SK-N-SH (cell line): ENCODE measurements around the gene ZNF438. TPM values are rescaled to one million over a fixed set of nuclear protein-coding genes. Genes with fewer than 3 reads are reported as not detected.

Source experiments
- CTCF ChIA-PET: fragments of 300-600, 350-600 bp; formaldehyde crosslinking; extraction: SDS; loops from one replicate; lab custom pipeline; 2021; lab: Yijun Ruan, JAX
- POLR2A ChIA-PET: fragments of 350-600 bp; sonication (Branson Sonifier 250); formaldehyde crosslinking; extraction: SDS; loops from one replicate; lab custom pipeline; 2020; ENCODE audit warnings: antibody characterized with exemption, inconsistent platforms; lab: Yijun Ruan, JAX
- DNase-seq: peaks from one replicate; pipeline ENCODE4 v3.0.0; 2012
- H2AFZ ChIP-seq: fragments of 200-600 bp; sonication (generic); 2 replicates; pipeline ENCODE4 v1.8.1; 2016; ENCODE audit warnings: antibody characterized with exemption, mild to moderate bottlenecking, low read depth
- H3F3A ChIP-seq: fragments of 200-600 bp; sonication (generic); replicated peaks from 2 replicates; pipeline ENCODE3; 2016; ENCODE audit warnings: antibody characterized with exemption, mild to moderate bottlenecking; ENCODE audit not compliant: insufficient read depth
- H3K27ac ChIP-seq, 2 experiments: fragments of 200-500 bp in 1 of 2; fragments of 200-600 bp in 1 of 2; sonication (Bioruptor generic) in 1 of 2; sonication (generic), shearing (Covaris generic) in 1 of 2; 2 replicates each; pipeline versions ENCODE4 v1.5.1 to v1.6.1; 2014 to 2016; ENCODE audit warnings: low read depth in 2 of 2, inconsistent platforms in 1 of 2, low read length in 1 of 2, mild to moderate bottlenecking in 1 of 2, mixed read lengths in 1 of 2
- H3K27me3 ChIP-seq: fragments of 200-600 bp; sonication (generic), shearing (Covaris generic); 2 replicates; pipeline ENCODE4 v1.6.1; 2016; ENCODE audit warnings: mixed run types; ENCODE audit not compliant: insufficient read depth
- H3K36me3 ChIP-seq, 2 experiments: fragments of 200-500 bp in 1 of 2; fragments of 200-600 bp in 1 of 2; sonication (Bioruptor generic) in 1 of 2; sonication (generic) in 1 of 2; replicated peaks in 1 of 2; 2 replicates each; pipeline versions ENCODE3 to v1.5.1; 2014 to 2016; ENCODE audit warnings: low read length in 1 of 2, mild to moderate bottlenecking in 1 of 2; ENCODE audit not compliant: insufficient read depth in 2 of 2, control insufficient read depth in 1 of 2
- H3K4me1 ChIP-seq, 2 experiments: fragments of 200-500 bp in 1 of 2; fragments of 200-600 bp in 1 of 2; sonication (Bioruptor generic) in 1 of 2; sonication (generic), shearing (Covaris generic) in 1 of 2; 2 replicates each; pipeline versions ENCODE4 v1.5.1 to v1.6.1; 2014 to 2016; ENCODE audit warnings: low read depth in 1 of 2, low read length in 1 of 2, mixed run types in 1 of 2; ENCODE audit not compliant: insufficient read depth in 2 of 2, control insufficient read depth in 1 of 2
- H3K4me2 ChIP-seq: fragments of 200-600 bp; sonication (generic), shearing (Covaris generic); 2 replicates; pipeline ENCODE4 v1.6.1; 2017; ENCODE audit warnings: mixed run types
- H3K4me3 ChIP-seq, 2 experiments: fragments of 200-500 bp in 1 of 2; fragments of 200-600 bp in 1 of 2; sonication (Bioruptor generic) in 1 of 2; sonication (generic), shearing (Covaris generic) in 1 of 2; 2 replicates each; pipeline versions ENCODE4 v1.5.1 to v1.8.1; 2014 to 2016; ENCODE audit warnings: low read depth in 2 of 2, inconsistent platforms in 1 of 2, low read length in 1 of 2, mild to moderate bottlenecking in 1 of 2, mixed read lengths in 1 of 2, moderate library complexity in 1 of 2
- H3K79me2 ChIP-seq: fragments of 200-600 bp; sonication (generic); 2 replicates; pipeline ENCODE4 v1.8.1; 2017; ENCODE audit warnings: mild to moderate bottlenecking; ENCODE audit not compliant: insufficient read depth
- H3K9ac ChIP-seq: fragments of 200-600 bp; sonication (generic); 2 replicates; pipeline ENCODE4 v1.6.1; 2017; ENCODE audit warnings: mixed run types
- H3K9me2 ChIP-seq: fragments of 200-600 bp; sonication (generic); 2 replicates; pipeline ENCODE4 v1.6.1; 2017; ENCODE audit warnings: mixed run types
- H3K9me3 ChIP-seq: fragments of 200-600 bp; sonication (generic); 2 replicates; pipeline ENCODE4 v1.6.1; 2017; ENCODE audit warnings: mixed run types, mild to moderate bottlenecking, moderate library complexity
- H4K20me1 ChIP-seq: fragments of 200-600 bp; sonication (generic); 2 replicates; pipeline ENCODE4 v1.6.1; 2017; ENCODE audit warnings: mild to moderate bottlenecking, mixed run types; ENCODE audit not compliant: insufficient read depth
- EZH2phosphoT487 ChIP-seq: fragments of 200-600 bp; sonication (generic); IDR thresholded peaks from 2 replicates; pipeline ENCODE4 v1.6.1; 2017; ENCODE audit warnings: low read depth, mixed run types, mild to moderate bottlenecking, antibody characterized with exemption, moderate library complexity, borderline replicate concordance
- FOSL2 ChIP-seq: IDR thresholded peaks from 2 replicates; pipeline ENCODE4 v1.4.0; 2012; ENCODE audit warnings: low read depth, mild to moderate bottlenecking, moderate library complexity, borderline replicate concordance
- FOXM1 ChIP-seq: IDR thresholded peaks from 2 replicates; pipeline ENCODE4 v1.4.0; 2012; ENCODE audit warnings: low read depth, mild to moderate bottlenecking
- GATA2 ChIP-seq: sonication (generic); formaldehyde crosslinking; IDR thresholded peaks from 2 replicates; pipeline ENCODE4 v1.5.0; 2020; ENCODE audit warnings: mild to moderate bottlenecking, missing genetic modification reagents
- NFIC ChIP-seq: IDR thresholded peaks from 2 replicates; pipeline ENCODE4 v1.4.0; 2012; ENCODE audit warnings: borderline replicate concordance
- RAD21 ChIP-seq: IDR thresholded peaks from 2 replicates; pipeline ENCODE4 v1.6.1; 2012; ENCODE audit warnings: mild to moderate bottlenecking, low read length
- RXRA ChIP-seq: IDR thresholded peaks from 2 replicates; pipeline ENCODE4 v1.4.0; 2012; ENCODE audit warnings: low read depth, mild to moderate bottlenecking, borderline replicate concordance
- SIN3A ChIP-seq: IDR thresholded peaks from 2 replicates; pipeline ENCODE4 v1.6.1; 2012; ENCODE audit warnings: low read depth, mild to moderate bottlenecking, low read length, moderate library complexity, borderline replicate concordance
- TEAD4 ChIP-seq: IDR thresholded peaks from 2 replicates; pipeline ENCODE4 v1.4.0; 2012; ENCODE audit warnings: mild to moderate bottlenecking, borderline replicate concordance; ENCODE audit not compliant: insufficient read depth
- YY1 ChIP-seq: IDR thresholded peaks from 2 replicates; pipeline ENCODE4 v1.4.0; 2012; ENCODE audit warnings: low read depth, mild to moderate bottlenecking
- WGBS: methylation state at CpG from one replicate; pipeline ENCODE4 v1.1.6; 2017; ENCODE audit warnings: low lambda C conversion rate; 5-methylcytosine and 5-hydroxymethylcytosine counted together
- polyA plus RNA-seq, 3 experiments: library from polyadenylated mRNA; depleted of rRNA; stranded (reverse); fragments of >200 nt; gene quantifications; 2 replicates each; pipeline ENCODE4 v1.2.3, GENCODE V29; 2012
- TF ChIP-seq, protein P1 (sequence below): fragments of 150-350 bp; IDR thresholded peaks from 2 replicates; pipeline ENCODE4 v1.6.1; 2017; ENCODE audit warnings: antibody characterized with exemption, low read length, low read depth, borderline replicate concordance
- TF ChIP-seq, protein P2 (sequence below): fragments of 200-600 bp; sonication (generic); IDR thresholded peaks from 2 replicates; pipeline ENCODE4 v1.6.1; 2017; ENCODE audit warnings: antibody characterized with exemption, mild to moderate bottlenecking, moderate library complexity
- TF ChIP-seq, protein P3 (sequence below): fragments of 150-350 bp; IDR thresholded peaks from 2 replicates; pipeline ENCODE4 v1.6.1; 2016; ENCODE audit warnings: mild to moderate bottlenecking, low read depth, low read length
- TF ChIP-seq, protein P4 (sequence below): IDR thresholded peaks from 2 replicates; pipeline ENCODE4 v1.4.0; 2012; ENCODE audit warnings: low read depth

The ZNF438 gene
- polyA plus RNA-seq, 1 of the 3 experiments (the other 2 are of a cell fraction): 2.1 TPM

DNA sequence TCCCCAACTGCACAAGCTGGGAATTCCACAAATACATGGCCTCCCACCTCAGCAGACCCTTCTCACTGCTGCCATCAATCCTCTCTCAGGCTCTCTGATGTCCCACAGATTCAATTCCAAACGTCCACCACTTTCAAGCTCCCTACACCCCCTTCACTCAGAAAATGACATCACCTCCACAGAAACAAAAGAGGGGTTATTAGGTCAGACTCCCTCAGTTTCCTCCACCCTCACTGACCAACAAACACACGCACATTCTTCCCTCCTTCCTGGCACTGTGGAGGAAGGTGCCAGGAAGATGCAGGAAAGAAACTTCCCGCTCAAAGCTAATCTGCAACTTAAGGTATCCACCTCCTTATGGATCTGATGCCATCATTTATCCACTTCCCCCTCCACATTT, 18.3 kb downstream of the ZNF438 start (continued):
- no peak for TF ChIP-seq EZH2phosphoT487
- no peak for TF ChIP-seq FOXM1
- TF ChIP-seq YY1: no peak
- no peak for TF ChIP-seq SIN3A
- no peak for TF ChIP-seq RXRA
- no peak for TF ChIP-seq GATA2 (CRISPR knock-in tag)

DNA sequence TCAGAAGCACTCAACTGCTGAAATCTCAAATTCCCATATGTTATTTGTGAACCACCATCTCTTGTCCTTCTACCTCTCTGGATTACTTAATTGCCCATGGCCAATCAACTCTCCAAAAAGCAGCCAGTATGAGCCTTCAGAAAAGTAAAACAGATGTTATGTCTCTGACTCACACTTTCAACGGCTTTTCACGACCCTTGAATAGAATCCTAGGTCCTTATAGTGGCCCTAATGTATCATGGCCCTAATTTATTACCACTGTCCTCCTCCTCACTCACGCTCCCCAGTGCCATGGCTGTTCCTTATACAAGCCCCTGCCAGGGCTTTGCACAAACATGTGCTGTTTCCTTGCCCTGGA, 20.0 kb downstream of the ZNF438 start:
- Histone ChIP-seq H3F3A (peaks cover 20% of the 10 kb centered on the region), H3K4me1 (peaks cover 0 to 12% of the 10 kb centered on the region in 2 experiments; a peak in 1 of 4 replicates), H3K9me2 (no peaks in the 10 kb centered on the region), H3K36me3 (no peaks in the 10 kb centered on the region), H3K9me3 (no peaks in the 10 kb centered on the region), H3K4me2 (no peak overlapping the region), H3K9ac (no peak overlapping the region), H3K27me3 (no peaks in the 10 kb centered on the region), H3K27ac (no peak overlapping the region), H4K20me1 (no peaks in the 10 kb centered on the region), H3K4me3 (no peak overlapping the region), H3K79me2 (no peaks in the 10 kb centered on the region), H2AFZ (no peak overlapping the region)
- WGBS: 88% methylated on average over 3 of the region's 3 CpGs
- POLR2A ChIA-PET: no interaction called here
- DNase-seq: no peak
- TF ChIP-seq FOSL2 (no peak), RXRA (no peak), TEAD4 (no peak), RAD21 (no peak), NFIC (no peak), YY1 (no peak)
- TF ChIP-seq, protein P1, sequence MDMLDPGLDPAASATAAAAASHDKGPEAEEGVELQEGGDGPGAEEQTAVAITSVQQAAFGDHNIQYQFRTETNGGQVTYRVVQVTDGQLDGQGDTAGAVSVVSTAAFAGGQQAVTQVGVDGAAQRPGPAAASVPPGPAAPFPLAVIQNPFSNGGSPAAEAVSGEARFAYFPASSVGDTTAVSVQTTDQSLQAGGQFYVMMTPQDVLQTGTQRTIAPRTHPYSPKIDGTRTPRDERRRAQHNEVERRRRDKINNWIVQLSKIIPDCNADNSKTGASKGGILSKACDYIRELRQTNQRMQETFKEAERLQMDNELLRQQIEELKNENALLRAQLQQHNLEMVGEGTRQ: no peak
- TF ChIP-seq, protein P2, sequence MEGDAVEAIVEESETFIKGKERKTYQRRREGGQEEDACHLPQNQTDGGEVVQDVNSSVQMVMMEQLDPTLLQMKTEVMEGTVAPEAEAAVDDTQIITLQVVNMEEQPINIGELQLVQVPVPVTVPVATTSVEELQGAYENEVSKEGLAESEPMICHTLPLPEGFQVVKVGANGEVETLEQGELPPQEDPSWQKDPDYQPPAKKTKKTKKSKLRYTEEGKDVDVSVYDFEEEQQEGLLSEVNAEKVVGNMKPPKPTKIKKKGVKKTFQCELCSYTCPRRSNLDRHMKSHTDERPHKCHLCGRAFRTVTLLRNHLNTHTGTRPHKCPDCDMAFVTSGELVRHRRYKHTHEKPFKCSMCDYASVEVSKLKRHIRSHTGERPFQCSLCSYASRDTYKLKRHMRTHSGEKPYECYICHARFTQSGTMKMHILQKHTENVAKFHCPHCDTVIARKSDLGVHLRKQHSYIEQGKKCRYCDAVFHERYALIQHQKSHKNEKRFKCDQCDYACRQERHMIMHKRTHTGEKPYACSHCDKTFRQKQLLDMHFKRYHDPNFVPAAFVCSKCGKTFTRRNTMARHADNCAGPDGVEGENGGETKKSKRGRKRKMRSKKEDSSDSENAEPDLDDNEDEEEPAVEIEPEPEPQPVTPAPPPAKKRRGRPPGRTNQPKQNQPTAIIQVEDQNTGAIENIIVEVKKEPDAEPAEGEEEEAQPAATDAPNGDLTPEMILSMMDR: no peak
- TF ChIP-seq, protein P3, sequence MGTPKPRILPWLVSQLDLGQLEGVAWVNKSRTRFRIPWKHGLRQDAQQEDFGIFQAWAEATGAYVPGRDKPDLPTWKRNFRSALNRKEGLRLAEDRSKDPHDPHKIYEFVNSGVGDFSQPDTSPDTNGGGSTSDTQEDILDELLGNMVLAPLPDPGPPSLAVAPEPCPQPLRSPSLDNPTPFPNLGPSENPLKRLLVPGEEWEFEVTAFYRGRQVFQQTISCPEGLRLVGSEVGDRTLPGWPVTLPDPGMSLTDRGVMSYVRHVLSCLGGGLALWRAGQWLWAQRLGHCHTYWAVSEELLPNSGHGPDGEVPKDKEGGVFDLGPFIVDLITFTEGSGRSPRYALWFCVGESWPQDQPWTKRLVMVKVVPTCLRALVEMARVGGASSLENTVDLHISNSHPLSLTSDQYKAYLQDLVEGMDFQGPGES: no peak
- TF ChIP-seq, protein P4, sequence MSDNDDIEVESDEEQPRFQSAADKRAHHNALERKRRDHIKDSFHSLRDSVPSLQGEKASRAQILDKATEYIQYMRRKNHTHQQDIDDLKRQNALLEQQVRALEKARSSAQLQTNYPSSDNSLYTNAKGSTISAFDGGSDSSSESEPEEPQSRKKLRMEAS: no peak
- CTCF ChIA-PET: no interaction called here
